ENCODE results near the gene CUTC.

GRCh38 chr10:99742254-99742653, 10.2 kb downstream of the CUTC start:
- no peak for TF ChIP-seq TAF1 (IDR thresholded peaks at IDR 0.05; ENCODE audit: borderline replicate concordance, insufficient read depth, low read length)
- TF ChIP-seq POLR2AphosphoS5 (IDR thresholded peaks at IDR 0.05; ENCODE audit: low read depth, low read length) = no peak
- TF ChIP-seq SIN3A (IDR thresholded peaks at IDR 0.05; ENCODE audit: borderline replicate concordance, insufficient read depth, low read length) = no peak

Data from PFSK-1 (cell line).